ENCODE measurements around the gene KCND1.

The KCND1 gene

DNA sequence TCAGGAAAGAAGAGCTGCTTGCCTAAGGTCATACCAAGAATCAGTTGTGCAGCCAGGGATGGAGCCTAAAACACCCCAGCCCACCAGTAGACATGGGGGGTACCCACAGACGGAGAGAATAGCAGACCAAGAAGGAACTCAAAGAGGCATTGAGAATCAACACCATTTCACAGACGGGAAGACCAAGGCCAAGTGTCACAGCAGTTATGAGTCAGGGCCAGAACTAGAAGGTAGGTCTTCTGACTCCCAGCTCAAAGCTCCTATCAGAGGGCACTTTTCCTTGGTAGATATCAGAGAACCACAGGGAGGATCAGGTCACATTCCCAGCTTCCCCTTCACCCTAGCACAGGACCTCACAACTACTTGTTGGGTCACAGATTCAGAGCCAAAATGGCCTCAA is 28.7 kb downstream of the KCND1 start:
- no peak for DNase-seq (ENCODE audit: low read depth)
- no peak overlapping the region for H3K4me3 ChIP-seq (ENCODE audit: low read depth, low read length)

DNA sequence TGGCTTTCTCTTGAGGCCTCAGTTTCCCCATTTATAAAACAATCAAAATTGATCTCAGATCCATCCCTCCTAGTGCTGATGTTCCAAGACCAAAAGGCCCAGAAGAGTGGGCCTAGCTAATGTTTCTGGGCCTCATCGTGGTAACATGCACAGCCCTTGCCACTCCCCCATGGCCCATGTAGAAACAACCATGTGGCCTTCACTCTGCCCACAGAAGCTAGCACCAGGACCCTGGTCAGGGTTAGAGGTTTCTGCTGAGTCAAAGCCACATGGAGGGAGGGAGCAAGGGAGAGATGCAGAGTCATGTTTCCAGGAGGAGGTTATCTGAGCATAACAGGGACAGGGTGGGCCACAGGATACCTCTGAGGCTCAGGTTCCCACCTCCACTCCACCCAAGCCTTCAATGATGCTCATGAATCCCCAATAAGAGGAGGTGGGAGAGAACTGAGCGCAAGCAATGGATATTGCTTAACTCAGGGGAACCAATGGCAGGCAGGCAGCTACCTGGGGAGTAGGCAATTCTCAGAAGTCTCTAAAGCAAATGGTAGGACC is 31.2 kb downstream of the KCND1 start:
- no peak for DNase-seq (ENCODE audit: low read depth)

DNA sequence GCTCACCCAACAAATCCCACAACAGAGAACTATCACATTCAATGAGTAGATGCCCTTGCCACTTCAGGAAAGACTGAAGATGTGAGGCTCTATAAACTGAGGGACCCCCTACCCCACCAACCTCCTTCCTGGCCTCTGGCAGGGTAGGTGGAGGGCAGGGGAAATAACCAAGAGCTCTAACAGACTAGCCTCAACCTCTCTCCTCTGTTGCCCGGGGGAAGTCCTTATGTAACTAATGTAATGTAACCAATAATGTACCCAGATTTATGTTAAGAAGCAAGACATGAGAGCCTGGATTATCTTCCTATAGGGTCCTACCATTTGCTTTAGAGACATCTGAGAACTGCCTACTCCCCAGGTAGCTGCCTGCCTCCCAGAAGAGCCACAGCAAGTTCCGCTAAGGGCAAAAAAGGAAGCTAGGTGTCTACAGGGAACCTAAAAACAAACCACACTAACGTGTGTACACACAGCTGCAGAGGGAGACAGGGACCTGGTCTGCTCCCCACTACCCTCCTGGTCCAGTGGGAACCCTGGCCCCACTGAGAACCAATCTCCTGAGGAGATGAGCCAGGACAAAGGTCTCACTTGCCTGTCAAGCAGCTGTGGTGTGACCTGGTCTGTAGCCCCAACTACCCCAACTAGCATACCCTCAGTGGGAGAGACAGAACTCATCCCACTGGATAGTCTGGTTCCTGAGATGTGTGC is 32.0 kb downstream of the KCND1 start:
- DNase-seq (ENCODE audit: low read depth), result no peak

More for the DNA sequence above, 31.2 kb downstream of the KCND1 start:
- no peak overlapping the region for H3K4me3 ChIP-seq (ENCODE audit: low read depth, low read length)

DNA sequence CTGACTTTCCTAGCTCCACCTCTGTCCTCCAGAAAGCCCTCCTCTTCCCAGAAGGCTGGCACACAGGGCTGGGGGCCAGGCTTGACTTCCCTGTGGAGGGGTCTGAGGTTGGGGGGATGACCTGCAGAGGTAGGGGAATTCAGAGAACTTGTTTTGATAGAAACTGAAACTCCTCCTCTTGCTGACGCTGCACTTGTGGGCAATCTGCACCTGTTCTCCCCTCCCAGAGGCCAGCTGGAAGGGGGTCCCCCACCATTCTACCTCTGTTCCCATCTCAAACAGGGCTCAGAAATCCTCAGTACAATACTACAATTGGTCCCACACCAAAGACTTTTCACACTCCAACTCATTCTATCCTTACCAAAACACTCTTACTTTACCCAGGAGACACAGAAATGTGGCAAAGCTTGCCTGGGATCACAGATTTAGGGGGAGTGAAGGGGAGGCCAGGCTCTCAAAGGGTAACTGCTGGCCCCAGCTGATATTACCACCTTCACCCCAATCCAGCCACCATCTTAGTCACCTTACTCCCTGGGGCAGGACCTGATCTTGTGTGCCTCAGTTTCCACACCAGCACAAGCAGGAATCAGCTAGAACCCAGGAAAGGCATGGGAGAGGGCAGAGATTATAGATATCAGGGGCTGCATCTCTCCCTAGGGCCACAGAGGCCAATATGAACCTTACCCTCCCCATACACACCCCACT is 32.8 kb downstream of the KCND1 start:
- H3K4me3 ChIP-seq (ENCODE audit: low read depth, low read length), result no peak overlapping the region
- DNase-seq (ENCODE audit: low read depth), result no peak

More for the DNA sequence above, 32.0 kb downstream of the KCND1 start:
- H3K4me3 ChIP-seq (ENCODE audit: low read depth, low read length), result no peak overlapping the region

DNA sequence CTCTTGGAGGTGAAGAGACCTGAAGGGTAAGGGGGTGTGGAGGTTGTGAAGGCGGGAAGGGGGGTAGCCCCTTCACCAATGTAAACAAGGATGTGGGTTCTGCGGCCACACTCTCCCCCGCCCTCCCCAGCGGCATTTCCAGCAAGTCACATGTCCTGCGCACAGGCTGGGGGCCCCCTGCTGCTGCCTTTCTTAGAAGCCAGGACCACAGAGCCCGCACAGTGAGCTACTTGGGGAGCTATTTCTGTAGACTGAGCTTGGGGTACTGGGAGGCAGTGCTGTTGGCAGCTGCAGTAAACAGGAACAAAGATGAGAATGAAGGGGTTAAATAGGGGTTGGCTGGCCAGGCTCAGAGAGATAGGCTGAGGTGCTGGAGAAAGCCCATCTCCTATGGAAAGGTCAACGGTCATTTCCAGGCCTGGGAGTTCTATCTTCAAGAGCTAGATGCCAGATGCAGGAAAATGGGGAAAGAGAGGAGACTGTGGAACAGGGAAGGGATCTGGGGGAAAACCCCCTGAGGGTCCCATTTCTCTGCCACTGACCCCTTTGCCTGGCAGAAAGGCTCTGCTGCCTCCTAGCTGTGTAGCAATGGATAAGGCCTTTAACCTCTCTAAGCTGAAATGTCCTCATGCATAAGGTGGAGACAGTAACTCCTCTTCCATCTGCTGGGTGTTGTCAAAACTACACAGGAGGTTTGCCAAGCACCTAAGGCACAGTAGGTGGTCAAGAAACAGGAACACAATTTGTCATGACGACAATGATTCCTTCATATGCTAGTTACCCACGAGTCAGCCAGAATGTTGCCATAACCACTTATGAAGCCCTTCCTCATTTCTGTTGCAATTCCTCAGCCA is 34.4 kb downstream of the KCND1 start:
- no peak for DNase-seq (ENCODE audit: low read depth)
- no peak overlapping the region for H3K4me3 ChIP-seq (ENCODE audit: low read depth, low read length)

DNA sequence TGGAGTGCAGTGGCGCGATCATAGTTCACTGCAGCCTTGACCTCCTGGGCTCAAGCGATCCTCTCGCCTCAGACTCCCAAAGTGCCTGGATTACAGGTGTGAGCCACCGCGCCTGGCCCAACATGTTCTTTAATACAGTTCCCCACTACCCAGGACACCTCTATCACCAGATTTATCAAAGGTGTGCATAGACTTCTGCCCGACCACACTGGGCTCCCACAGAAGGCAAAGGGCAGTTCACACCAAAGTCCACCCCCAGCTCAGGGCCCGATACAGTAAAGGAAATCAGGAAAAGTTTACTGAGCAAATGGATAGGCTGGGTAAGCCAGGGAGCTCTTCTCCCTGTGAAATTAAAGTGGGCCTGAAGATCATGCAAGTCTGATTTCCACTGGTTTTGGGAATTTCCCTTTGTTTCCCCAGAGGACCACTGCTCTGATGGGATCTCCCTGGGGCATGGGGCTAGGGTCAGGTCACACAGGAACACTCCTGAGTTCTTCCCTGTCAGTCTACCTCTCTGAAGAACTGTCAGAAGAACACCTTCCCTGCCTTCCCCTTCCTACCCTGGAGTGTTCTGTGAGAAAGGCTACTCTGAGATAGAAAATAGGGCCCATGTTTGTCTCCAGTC is 35.1 kb downstream of the KCND1 start:
- H3K4me3 ChIP-seq (ENCODE audit: low read depth, low read length), result no peak overlapping the region
- DNase-seq (ENCODE audit: low read depth), result no peak

DNA sequence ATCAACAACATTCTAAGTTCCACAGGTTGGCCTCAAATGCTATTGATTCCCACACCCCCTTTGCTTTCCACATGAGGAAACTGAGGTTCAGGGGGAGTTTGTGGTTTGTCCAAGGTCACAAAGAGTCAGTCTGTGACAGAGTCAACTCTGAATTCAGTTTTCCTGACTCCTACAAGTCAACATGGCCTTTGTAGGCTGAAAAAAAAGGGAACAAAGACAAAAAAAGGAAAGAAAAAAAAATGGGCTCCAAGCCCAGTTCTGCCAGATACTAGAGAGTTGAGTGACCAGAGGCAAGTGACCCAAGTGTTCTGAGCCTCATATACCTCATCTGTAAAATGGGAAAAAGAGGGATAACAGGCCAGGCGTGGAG is 36.4 kb downstream of the KCND1 start:
- DNase-seq (ENCODE audit: low read depth), result no peak
- H3K4me3 ChIP-seq (ENCODE audit: low read depth, low read length), result no peak overlapping the region

DNA sequence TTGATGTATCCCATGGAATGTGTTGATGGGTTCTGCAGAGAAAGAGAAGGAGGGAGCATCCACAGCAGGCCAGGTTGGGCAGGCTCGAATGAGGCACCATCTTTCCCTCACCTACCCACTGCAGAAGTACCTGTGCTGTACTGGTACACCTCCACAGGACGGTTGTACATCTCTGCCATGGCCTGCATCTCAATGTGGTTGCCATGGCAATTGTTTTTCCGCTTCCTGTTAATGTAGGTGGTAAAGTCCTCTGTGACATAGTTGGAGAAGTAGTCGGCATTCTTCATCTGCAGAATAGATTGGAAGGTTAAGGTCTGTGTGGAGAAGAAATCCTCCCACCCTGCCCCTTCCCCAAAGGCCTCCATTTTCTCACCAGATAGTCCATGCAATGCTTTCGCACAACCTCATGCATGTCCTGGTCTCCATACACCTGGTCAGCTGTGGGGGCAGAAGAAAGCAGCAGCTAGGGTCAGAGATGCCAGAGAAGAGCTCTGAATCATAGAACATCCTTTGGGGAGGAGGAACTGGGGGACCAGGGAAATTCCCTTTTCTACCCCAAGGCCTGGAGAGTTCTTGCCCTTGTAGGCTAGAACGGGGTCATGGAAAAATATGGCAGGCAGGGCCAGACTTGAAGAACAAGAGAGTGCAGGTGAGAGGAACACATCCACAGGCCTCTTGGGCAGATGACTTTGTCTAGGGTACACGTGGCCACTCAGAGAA is 36.9 kb downstream of the KCND1 start:
- H3K4me3 ChIP-seq (ENCODE audit: low read depth, low read length), result no peak overlapping the region
- DNase-seq (ENCODE audit: low read depth), result no peak

DNA sequence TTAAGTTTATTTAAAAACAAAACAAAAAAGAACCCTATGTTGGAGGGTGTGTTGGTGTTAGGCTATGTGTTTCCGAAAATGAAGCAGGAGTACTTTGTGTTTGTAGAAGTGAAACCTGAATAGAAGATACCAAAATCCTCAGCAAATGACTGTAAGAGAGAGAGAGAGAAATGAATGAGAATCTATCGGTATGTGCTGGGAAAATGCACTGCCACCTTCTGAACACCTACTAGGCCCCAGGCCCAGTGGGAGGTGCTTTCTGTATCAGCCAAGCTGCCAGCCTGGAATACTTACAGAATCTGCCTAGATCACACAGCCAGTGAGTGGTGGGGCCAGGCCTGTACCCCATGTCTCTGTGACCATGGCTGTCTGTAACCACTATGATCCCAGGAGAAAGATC is 37.9 kb downstream of the KCND1 start:
- no peak for DNase-seq (ENCODE audit: low read depth)
- H3K4me3 ChIP-seq (ENCODE audit: low read depth, low read length), result no peak overlapping the region

DNA sequence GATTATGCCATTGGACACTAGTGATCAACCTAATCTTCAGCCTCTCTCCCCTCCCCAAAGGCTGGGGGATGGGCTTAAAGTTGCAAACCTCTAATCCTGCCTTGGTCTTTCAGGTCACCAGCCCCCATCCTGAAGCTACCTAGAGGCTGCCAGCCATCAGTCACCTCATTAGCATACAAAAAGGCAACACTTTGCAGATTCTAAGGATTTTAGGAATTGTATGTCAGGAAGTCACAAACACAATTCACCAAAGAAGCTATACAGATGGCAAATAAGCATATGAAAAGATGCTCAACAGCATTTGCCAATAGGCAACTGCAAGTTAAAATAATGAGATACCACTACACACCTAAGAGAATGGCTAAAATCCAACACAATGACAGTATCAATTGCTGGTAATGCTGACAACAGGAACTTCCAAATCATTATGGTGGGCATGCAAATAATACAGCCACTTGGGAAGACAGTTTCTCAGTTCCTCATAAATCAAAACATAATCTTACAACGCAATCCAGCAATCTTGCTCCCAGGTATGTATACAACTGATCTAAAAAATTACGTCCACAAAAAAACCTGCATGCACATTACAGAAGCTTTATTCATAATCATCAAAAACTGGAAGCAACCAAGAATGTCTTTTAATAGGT is 43.8 kb downstream of the KCND1 start:
- DNase-seq (ENCODE audit: low read depth), result no peak
- H3K4me3 ChIP-seq (ENCODE audit: low read depth, low read length), result no peak overlapping the region

DNA sequence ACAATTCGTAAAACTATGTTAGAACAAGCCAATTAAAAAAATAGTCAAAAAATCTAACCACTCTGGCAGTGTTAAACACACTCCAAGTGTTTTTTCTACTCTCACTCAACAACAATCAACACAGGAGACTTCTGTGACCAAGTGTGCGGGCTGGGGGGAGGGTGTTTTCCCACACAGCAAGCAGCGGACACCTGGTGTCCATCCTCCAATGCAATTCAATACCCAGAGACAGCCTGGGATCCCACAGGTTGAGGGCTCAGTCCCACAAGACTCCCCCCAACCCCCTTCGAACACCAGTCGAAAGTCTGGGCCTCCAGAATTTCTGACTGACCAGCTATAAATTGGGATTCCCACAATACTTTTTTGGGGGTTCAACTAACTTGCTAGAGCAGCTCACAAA is 44.5 kb downstream of the KCND1 start:
- H3K4me3 ChIP-seq (ENCODE audit: low read depth, low read length), result no peak overlapping the region
- DNase-seq (ENCODE audit: low read depth), result no peak

DNA sequence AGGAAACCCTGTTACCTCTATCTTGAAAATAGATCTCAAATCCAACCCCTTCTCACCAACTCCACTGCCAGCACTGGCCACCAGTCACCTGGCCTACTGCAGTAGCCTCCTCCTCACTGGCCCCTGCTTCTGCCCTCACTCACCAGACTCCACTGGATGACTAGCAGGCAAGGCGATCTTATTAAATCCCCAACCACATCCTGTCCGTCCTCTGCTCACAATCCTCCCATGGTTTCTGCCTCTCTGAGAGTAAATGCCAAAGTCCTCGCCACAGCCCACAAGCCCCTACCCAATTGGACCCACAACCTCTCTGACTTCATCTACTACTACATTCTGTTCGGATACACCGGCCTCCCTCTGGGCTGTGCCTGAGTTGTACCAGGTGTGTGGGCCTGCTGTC is 47.4 kb downstream of the KCND1 start:
- no peak overlapping the region for H3K4me3 ChIP-seq (ENCODE audit: low read depth, low read length)
- DNase-seq (ENCODE audit: low read depth), result no peak

DNA sequence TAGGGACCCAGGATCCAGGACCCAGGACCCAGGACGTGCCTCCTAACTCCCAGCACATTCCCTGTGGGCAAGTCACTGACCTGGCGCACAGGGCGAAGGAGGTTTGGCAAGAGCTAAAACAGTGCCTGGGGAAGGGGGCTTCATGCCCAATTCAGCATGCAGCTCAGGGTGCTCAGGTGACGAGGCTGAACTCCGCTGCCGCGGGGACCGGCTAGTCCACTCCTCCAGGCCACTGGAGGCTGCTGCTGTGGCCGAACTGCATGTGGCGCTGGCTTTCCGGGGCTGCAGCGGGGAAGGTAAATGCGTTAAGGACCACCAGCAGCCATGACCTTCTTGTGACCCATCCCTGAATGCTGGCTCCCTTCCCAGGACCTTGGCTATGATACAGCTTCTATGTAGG is 47.9 kb downstream of the KCND1 start:
- no peak for DNase-seq (ENCODE audit: low read depth)
- H3K4me3 ChIP-seq (ENCODE audit: low read depth, low read length), result no peak overlapping the region

DNA sequence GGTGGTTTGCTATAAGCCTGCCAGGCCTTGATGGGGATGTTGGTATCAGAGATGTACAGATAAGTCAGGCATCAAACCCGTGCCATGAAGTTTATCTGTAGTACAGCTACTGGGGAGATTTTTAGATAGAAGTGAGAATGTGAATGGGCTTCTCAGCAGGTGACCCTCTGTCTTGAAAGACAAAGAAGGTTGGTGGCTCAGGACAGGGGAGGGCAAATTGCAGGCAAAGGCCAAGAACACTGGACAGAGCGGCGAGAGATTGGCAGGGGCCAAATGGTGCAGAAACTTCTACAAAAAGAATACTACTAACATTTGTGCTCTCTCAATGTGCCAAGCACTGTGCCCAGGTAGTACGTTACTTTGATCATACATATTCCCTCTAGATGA is 50.9 kb downstream of the KCND1 start:
- no peak for DNase-seq (ENCODE audit: low read depth)
- no peak overlapping the region for H3K4me3 ChIP-seq (ENCODE audit: low read depth, low read length)

DNA sequence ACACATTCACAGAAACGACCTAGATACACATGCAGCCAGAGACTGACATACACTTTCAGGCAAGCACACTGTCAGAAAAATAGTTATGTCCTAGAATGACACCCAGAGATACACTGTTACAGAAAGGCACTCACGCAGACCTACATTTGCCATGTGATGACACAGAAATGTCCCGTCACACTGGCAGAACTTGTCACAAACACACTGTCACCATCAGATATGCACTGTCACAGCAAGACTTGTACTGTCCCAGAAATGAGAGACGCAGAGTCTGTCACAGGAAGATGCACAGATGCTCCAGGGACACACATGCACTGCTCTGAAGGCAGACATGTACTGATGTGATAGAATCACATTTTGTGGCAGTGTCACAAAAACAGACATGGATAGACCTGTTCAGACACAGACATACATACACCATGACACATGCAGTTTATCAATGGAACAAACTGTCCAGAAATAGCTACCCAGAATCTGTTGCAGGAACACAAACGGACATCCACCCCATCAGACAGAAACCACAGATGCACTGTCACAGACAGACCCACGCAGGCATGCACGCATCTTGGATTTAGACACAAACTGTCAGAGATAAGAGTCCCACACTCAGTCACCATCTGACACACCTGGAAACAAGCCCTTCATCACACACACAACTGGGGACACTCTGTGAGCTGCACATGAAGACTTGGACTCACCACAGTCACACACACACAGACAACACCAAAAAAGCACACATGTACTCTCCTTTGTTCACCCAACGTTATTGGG is 51.5 kb downstream of the KCND1 start:
- no peak for DNase-seq (ENCODE audit: low read depth)
- no peak overlapping the region for H3K4me3 ChIP-seq (ENCODE audit: low read depth, low read length)

DNA sequence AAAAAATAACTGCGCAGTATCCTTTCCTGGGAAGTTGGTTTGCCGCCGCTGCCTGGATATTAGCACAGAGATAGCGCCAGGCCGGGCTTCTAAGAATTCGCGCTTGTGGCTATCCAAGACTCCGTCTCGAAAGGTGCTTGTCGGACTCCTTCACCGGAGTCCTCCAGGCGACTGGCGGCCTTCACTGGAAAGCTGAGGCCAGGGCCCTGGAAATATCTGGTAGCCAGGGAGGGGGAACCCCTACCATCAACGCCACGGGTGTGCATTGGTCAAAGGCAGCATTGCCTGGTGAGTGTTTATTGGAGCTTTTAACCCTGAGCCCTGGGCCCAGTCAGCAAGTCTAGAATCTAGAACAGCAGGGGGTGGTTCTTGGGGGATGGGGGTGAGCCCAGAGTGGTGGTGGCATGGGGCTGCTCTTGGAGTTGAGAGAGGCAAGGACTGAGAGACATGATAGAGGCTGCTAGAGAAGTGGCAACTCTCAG is 52.2 kb downstream of the KCND1 start:
- no peak for DNase-seq (ENCODE audit: low read depth)
- H3K4me3 ChIP-seq (ENCODE audit: low read depth, low read length), result peak overlapping the region; percentile 63

DNA sequence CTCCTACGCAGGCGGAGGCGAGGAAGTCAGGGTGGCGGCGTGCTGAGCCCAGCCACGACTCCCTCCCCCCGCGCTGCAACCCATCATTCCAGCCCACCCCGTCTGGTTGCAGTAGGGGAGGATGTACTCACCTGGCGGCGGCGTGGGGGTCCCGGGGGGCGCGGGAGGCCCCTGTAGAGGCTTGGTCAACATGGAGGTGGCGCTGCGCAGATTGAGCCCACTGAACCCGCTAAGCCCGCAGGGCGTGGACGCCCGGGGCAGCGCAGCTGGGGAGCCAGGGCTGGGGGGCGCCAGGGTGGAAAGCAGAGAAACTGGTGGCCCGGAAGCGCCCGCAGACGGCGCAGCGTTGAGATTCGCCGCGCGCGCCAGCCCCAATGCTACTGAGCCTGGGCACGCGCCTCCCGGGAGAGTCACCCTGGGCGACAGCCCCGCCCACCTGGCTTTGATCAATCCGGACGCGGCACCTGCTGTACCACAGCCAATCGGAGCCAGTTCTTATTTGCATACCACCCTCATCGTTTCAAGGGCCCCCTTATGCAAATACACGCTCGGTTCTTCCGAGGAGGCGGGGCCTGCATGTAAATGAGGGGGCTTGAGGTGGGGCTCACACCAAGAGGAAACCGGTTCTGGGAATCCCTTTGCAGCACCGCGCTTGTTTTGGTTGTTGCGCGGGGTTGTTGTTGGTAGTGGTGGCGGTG is 52.9 kb downstream of the KCND1 start, which contains the start of gene PIM2:
PIM2 (minus strand) TSS at position 382 of the 698 bp plus-strand sequence; CDS start at position 192, 190 bp downstream.
- peak; percentile 59 for DNase-seq (ENCODE audit: low read depth)
- peak within 1 kb of the TSS; percentile 63 for H3K4me3 ChIP-seq (ENCODE audit: low read depth, low read length)
